Mesenchymal stem cell (in vitro differentiated cells and primary cell): ENCODE data around the gene RORB.

Source experiments
- DNase-seq: peaks from one replicate; pipeline ENCODE4 v3.0.0-alpha.2; 2013
- H2AFZ ChIP-seq: one replicate; pipeline ENCODE4 v1.6.1; 2013; ENCODE audit warnings: low read depth, mild to moderate bottlenecking, control low read depth, inconsistent platforms, low read length, moderate library complexity
- H2AK5ac ChIP-seq: 2 replicates; pipeline ENCODE4 v1.6.1; 2013; ENCODE audit warnings: low read length, moderate library complexity, mild to moderate bottlenecking, inconsistent platforms; ENCODE audit not compliant: severe bottlenecking
- H2BK120ac ChIP-seq: one replicate; pipeline ENCODE4 v1.6.1; 2013; ENCODE audit warnings: low read depth, mild to moderate bottlenecking, inconsistent platforms, low read length, moderate library complexity
- H2BK12ac ChIP-seq, 2 experiments: one replicate each; pipeline ENCODE4 v1.6.1; 2013; ENCODE audit warnings: inconsistent platforms in 2 of 2, low read length in 2 of 2, mild to moderate bottlenecking in 2 of 2, moderate library complexity in 2 of 2, control low read depth in 1 of 2
- H2BK15ac ChIP-seq: one replicate; pipeline ENCODE4 v1.6.1; 2013; ENCODE audit warnings: mild to moderate bottlenecking, low read depth, inconsistent platforms; ENCODE audit not compliant: poor library complexity, severe bottlenecking
- H2BK5ac ChIP-seq: 2 replicates; pipeline ENCODE4 v1.6.1; 2013; ENCODE audit warnings: low read depth, mild to moderate bottlenecking, low read length, control low read depth, inconsistent platforms; ENCODE audit not compliant: poor library complexity, severe bottlenecking
- H3K14ac ChIP-seq, 2 experiments: one replicate each; pipeline ENCODE4 v1.6.1; 2013; ENCODE audit warnings: inconsistent platforms in 2 of 2, low read length in 2 of 2, control low read depth in 1 of 2, mild to moderate bottlenecking in 1 of 2, moderate library complexity in 1 of 2
- H3K18ac ChIP-seq, 2 experiments: one replicate each; pipeline ENCODE4 v1.6.1; 2013; ENCODE audit warnings: inconsistent platforms in 2 of 2, low read length in 2 of 2, control low read depth in 1 of 2, low read depth in 1 of 2, mild to moderate bottlenecking in 1 of 2
- H3K23ac ChIP-seq, 2 experiments: one replicate each; pipeline ENCODE4 v1.6.1; 2013; ENCODE audit warnings: inconsistent platforms in 2 of 2, low read length in 2 of 2, mild to moderate bottlenecking in 2 of 2, moderate library complexity in 2 of 2, control low read depth in 1 of 2
- H3K27ac ChIP-seq: 2 replicates; pipeline ENCODE4 v1.5.1; 2013; ENCODE audit warnings: mild to moderate bottlenecking, moderate library complexity, low read length, control low read depth, inconsistent platforms; ENCODE audit not compliant: poor library complexity, severe bottlenecking
- H3K27me3 ChIP-seq, 2 experiments: 2 replicates each; pipeline versions ENCODE4 v1.6.1 to v1.7.0; 2013; ENCODE audit warnings: low read length in 2 of 2, mild to moderate bottlenecking in 2 of 2, moderate library complexity in 2 of 2, control low read depth in 1 of 2, inconsistent platforms in 1 of 2; ENCODE audit not compliant: control insufficient read depth in 1 of 2, insufficient read depth in 1 of 2
- H3K36me3 ChIP-seq, 2 experiments: 2 replicates each; pipeline versions ENCODE4 v1.6.1 to v1.7.0; 2013; ENCODE audit warnings: low read length in 2 of 2, control low read depth in 1 of 2, inconsistent platforms in 1 of 2, low read depth in 1 of 2, mild to moderate bottlenecking in 1 of 2; ENCODE audit not compliant: insufficient read depth in 2 of 2, control insufficient read depth in 1 of 2
- H3K4ac ChIP-seq, 2 experiments: one replicate each; pipeline ENCODE4 v1.6.1; 2013; ENCODE audit warnings: inconsistent platforms in 2 of 2, low read length in 2 of 2, mild to moderate bottlenecking in 2 of 2, moderate library complexity in 2 of 2, control low read depth in 1 of 2, low read depth in 1 of 2
- H3K4me1 ChIP-seq: 2 replicates; pipeline ENCODE4 v1.6.1; 2013; ENCODE audit warnings: low read depth, low read length, control low read depth; ENCODE audit not compliant: control insufficient read depth, insufficient read depth
- H3K4me2 ChIP-seq: 2 replicates; pipeline ENCODE4 v1.6.1; 2013; ENCODE audit warnings: low read length, mild to moderate bottlenecking, inconsistent platforms; ENCODE audit not compliant: poor library complexity, severe bottlenecking
- H3K4me3 ChIP-seq, 2 experiments: 2 replicates each; pipeline versions ENCODE4 v1.5.1 to v1.7.0; 2013; ENCODE audit warnings: low read length in 2 of 2, mild to moderate bottlenecking in 2 of 2, control low read depth in 1 of 2, low read depth in 1 of 2; ENCODE audit not compliant: insufficient read depth in 1 of 2
- H3K79me1 ChIP-seq: replicated peaks from 2 replicates; pipeline ENCODE4 v1.6.1; 2013; ENCODE audit warnings: mild to moderate bottlenecking, control low read depth, low read length, inconsistent platforms; ENCODE audit not compliant: poor library complexity, severe bottlenecking
- H3K9ac ChIP-seq: 2 replicates; pipeline ENCODE4 v1.7.0; 2013; ENCODE audit warnings: mild to moderate bottlenecking, low read length, moderate library complexity
- H3K9me3 ChIP-seq: 2 replicates; pipeline ENCODE4 v1.7.0; 2013; ENCODE audit warnings: mild to moderate bottlenecking, low read length; ENCODE audit not compliant: control insufficient read depth
- H4K8ac ChIP-seq: one replicate; pipeline ENCODE4 v1.6.1; 2013; ENCODE audit warnings: inconsistent platforms, mild to moderate bottlenecking, low read length, moderate library complexity
- H4K91ac ChIP-seq: one replicate; pipeline ENCODE4 v1.6.1; 2013; ENCODE audit warnings: mild to moderate bottlenecking, low read length, inconsistent platforms
- WGBS: methylation state at CpG from one replicate; pipeline ENCODE4 v1.1.7; 2013; ENCODE audit warnings: mixed read lengths; 5-methylcytosine and 5-hydroxymethylcytosine counted together

Gene RORB

DNA sequence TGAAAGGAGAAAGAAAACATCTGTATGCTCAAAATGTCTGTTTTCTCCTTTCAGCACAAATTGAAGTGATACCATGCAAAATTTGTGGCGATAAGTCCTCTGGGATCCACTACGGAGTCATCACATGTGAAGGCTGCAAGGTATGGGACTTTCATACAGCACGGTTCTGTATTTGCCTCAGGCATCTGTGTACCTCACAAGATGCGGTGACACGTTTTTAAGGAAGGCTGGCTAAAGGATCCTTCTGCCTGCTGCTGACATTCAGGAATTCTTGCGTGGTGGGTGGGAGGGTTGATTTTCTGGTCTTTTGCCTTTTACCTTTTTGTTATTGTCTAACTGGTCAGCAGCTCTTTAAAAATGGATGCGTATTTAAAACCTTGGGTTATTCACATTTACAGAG, 133.1 kb downstream of the RORB start:
- H2BK120ac ChIP-seq, result no peak overlapping the region
- no peak overlapping the region for H3K4me2 ChIP-seq
- no peak overlapping the region for H3K9ac ChIP-seq
- H3K36me3 ChIP-seq, result no peaks in the 10 kb centered on the region
- no peaks in the 10 kb centered on the region for H3K79me1 ChIP-seq
- H3K27me3 ChIP-seq, result no peaks in the 10 kb centered on the region
- no peak overlapping the region for H2AFZ ChIP-seq
- WGBS, result 64% methylated on average over 6 of the region's 7 CpGs
- H2BK12ac ChIP-seq, result no peak overlapping the region
- no peak overlapping the region for H2BK5ac ChIP-seq
- no peak overlapping the region for H2BK15ac ChIP-seq
- H4K91ac ChIP-seq, result no peak overlapping the region
- H3K4ac ChIP-seq, result no peak overlapping the region
- DNase-seq, result no peak
- H3K14ac ChIP-seq, result no peak overlapping the region
- no peak overlapping the region for H3K27ac ChIP-seq
- H3K4me1 ChIP-seq, result no peaks in the 10 kb centered on the region
- no peak overlapping the region for H4K8ac ChIP-seq
- no peak overlapping the region for H3K23ac ChIP-seq
- no peak overlapping the region for H3K18ac ChIP-seq
- H3K9me3 ChIP-seq, result no peaks in the 10 kb centered on the region
- H3K4me3 ChIP-seq, result no peak overlapping the region
- no peak overlapping the region for H2AK5ac ChIP-seq

DNA sequence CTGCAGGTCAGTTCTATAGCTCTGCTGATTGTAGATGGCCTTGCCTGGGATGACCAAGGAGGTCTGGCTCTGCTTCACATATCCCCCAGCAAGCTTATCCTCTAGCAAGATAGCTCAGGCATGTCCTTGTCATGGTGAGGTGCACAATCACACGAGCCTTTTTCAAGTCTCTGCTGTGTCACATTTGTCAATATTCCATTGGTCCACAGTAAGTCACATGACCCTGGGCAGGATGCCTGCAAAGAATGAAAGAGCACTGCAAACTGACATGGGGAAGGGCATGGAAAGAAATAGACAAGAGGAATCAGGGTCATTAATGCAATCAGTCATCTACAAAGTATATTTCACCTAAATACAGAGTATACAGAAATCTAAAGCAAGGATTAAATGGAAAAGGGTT, 142.0 kb downstream of the RORB start:
- Histone ChIP-seq H2BK12ac (no peak overlapping the region), H4K91ac (no peak overlapping the region), H2BK5ac (no peak overlapping the region), H3K79me1 (no peaks in the 10 kb centered on the region), H3K9me3 (no peaks in the 10 kb centered on the region), H3K27me3 (peaks cover 0 to 6% of the 10 kb centered on the region in 2 experiments), H4K8ac (no peak overlapping the region), H2BK120ac (no peak overlapping the region), H3K4me3 (no peak overlapping the region), H3K4ac (no peak overlapping the region), H3K36me3 (no peaks in the 10 kb centered on the region), H2AK5ac (no peak overlapping the region), H3K27ac (no peak overlapping the region), H3K23ac (no peak overlapping the region), H3K9ac (no peak overlapping the region), H3K18ac (no peak overlapping the region), H2BK15ac (no peak overlapping the region), H3K4me2 (no peak overlapping the region), H3K14ac (no peak overlapping the region), H2AFZ (no peak overlapping the region), H3K4me1 (no peaks in the 10 kb centered on the region)
- WGBS, result 88% methylated on average over 1 of the region's 1 CpG
- DNase-seq, result no peak

DNA sequence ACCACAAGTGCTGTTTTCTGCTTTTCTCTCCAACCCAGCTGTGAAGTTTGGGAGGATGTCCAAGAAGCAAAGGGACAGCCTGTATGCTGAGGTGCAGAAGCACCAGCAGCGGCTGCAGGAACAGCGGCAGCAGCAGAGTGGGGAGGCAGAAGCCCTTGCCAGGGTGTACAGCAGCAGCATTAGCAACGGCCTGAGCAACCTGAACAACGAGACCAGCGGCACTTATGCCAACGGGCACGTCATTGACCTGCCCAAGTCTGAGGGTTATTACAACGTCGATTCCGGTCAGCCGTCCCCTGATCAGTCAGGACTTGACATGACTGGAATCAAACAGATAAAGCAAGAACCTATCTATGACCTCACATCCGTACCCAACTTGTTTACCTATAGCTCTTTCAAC, 145.2 kb downstream of the RORB start:
- Histone ChIP-seq H4K8ac (no peak overlapping the region), H3K9ac (no peak overlapping the region), H3K4me3 (no peak overlapping the region), H3K27ac (no peak overlapping the region), H2AFZ (no peak overlapping the region), H3K36me3 (no peaks in the 10 kb centered on the region), H2BK15ac (no peak overlapping the region), H3K4ac (no peak overlapping the region), H3K14ac (no peak overlapping the region), H3K79me1 (no peaks in the 10 kb centered on the region), H2AK5ac (no peak overlapping the region), H3K27me3 (peaks cover 0 to 6% of the 10 kb centered on the region in 2 experiments), H3K4me1 (no peaks in the 10 kb centered on the region), H3K23ac (no peak overlapping the region), H4K91ac (peak overlapping the region; percentile 27), H2BK120ac (no peak overlapping the region), H2BK5ac (no peak overlapping the region), H2BK12ac (no peak overlapping the region), H3K4me2 (peak overlapping the region; percentile 9), H3K18ac (no peak overlapping the region), H3K9me3 (no peaks in the 10 kb centered on the region)
- 89% methylated on average over 12 of the region's 12 CpGs for WGBS
- no peak for DNase-seq

DNA sequence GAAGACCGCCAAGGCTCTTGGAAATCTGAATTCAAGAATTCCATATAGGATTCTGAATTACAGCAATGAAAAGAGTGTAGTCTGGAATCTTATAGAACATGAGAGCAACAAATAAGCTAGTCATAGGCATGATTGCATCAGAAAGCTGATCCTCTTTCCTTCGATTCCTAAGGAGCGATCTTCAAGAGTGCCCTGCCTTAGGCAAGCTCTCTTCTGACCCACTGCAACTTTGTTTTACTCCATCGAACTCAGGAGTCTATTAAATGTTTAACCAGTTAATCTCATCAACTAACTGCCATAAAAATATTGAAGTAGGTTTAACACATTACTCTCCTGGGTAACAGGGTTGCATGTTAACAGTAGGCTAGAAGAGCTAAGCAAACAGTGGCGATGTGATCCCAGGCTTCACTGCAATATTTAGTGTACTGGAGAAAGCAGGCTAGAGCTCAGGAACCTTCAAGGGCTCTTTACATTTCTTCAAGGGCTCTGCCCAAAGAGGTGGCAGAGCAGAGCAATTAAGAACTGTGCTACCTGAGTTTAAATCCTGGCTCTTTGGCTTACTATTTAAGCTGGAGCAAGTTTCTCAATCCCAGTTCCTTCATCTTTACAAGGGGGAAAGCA, 146.3 kb downstream of the RORB start:
- Histone ChIP-seq H2BK5ac (no peak overlapping the region), H2AK5ac (no peak overlapping the region), H3K4ac (no peak overlapping the region), H3K4me1 (no peaks in the 10 kb centered on the region), H3K18ac (no peak overlapping the region), H2BK120ac (no peak overlapping the region), H3K4me2 (no peak overlapping the region), H3K9ac (no peak overlapping the region), H3K9me3 (no peaks in the 10 kb centered on the region), H3K36me3 (no peaks in the 10 kb centered on the region), H3K14ac (no peak overlapping the region), H4K91ac (no peak overlapping the region), H3K27me3 (peaks cover 0 to 6% of the 10 kb centered on the region in 2 experiments), H2BK15ac (no peak overlapping the region), H2AFZ (no peak overlapping the region), H4K8ac (no peak overlapping the region), H3K27ac (no peak overlapping the region), H2BK12ac (no peak overlapping the region), H3K79me1 (no peaks in the 10 kb centered on the region), H3K23ac (no peak overlapping the region), H3K4me3 (no peak overlapping the region)
- no peak for DNase-seq
- 93% methylated on average over 4 of the region's 5 CpGs for WGBS
